ENCODE data around the gene IMPG2.

- TF ChIP-seq CTCF (IDR thresholded peaks at IDR 0.05) (no peak), TEAD4 (CRISPR knock-in tag; IDR thresholded peaks at IDR 0.05) (no peak), ZBTB21 (CRISPR knock-in tag; IDR thresholded peaks at IDR 0.05; ENCODE audit: borderline replicate concordance) (no peak), AFF4 (CRISPR knock-in tag; IDR thresholded peaks at IDR 0.05; ENCODE audit: borderline replicate concordance) (no peak)
These were observed 35.6 kb downstream of the IMPG2 start for GRCh38 chr3:101284757-101285156.
